Measurements from ENCODE around the gene FAM120C. TPM values are rescaled to one million over a fixed set of nuclear protein-coding genes. Genes with fewer than 3 reads are reported as not detected.
A peak's percentile ranks its signal among the peaks of the same experiment; 100 is the strongest.

FAM120C gene
- total RNA-seq, 2 donors from 2014 or later, result 9.6 to 9.7 TPM

GRCh38 chrX:54045563-54046228, 137.4 kb downstream of the FAM120C start:
- Mint-ChIP-seq H3K4me1 (peaks cover 8% of the 10 kb centered on the region), H3K27me3 (ENCODE audit: insufficient read depth) (no peaks in the 10 kb centered on the region), H3K27ac (peak overlapping the region; percentile 99), H3K9me3 (peaks cover 62% of the 10 kb centered on the region), H3K36me3 (ENCODE audit: low read depth) (peaks cover 8% of the 10 kb centered on the region), H3K4me3 (peak overlapping the region; percentile 86)
- Histone ChIP-seq H3K27me3 (ENCODE audit: control insufficient read depth, insufficient read depth, low read length, poor library complexity, severe bottlenecking) (no peaks in the 10 kb centered on the region), H3K4me1 (ENCODE audit: control insufficient read depth, insufficient read depth, low read length) (no peaks in the 10 kb centered on the region), H3K9ac (ENCODE audit: extremely low read depth, low read length, poor library complexity, severe bottlenecking) (no peak overlapping the region), H3K9me3 (ENCODE audit: control insufficient read depth, low read length) (no peaks in the 10 kb centered on the region), H3K27ac (ENCODE audit: low read depth, low read length) (peak overlapping the region; percentile 96), H3K36me3 (ENCODE audit: control insufficient read depth, insufficient read depth, low read length) (peaks cover 6% of the 10 kb centered on the region), H3K4me3 (ENCODE audit: low read length) (peak overlapping the region; percentile 77)
- WGBS, 2 experiments (ENCODE audit: insufficient coverage in 1 of 2, insufficient read length in 1 of 2), result 89 to 100% methylated on average over 1 to 12 of the region's 12 CpGs
- DNase-seq, result no peak
- no peak for TF ChIP-seq CTCF (conservative IDR thresholded peaks at IDR 0.05)

- no peaks in the 10 kb centered on the region for H3K27me3 Mint-ChIP-seq (ENCODE audit: insufficient read depth)
- Histone ChIP-seq H3K9ac (ENCODE audit: extremely low read depth, low read length, poor library complexity, severe bottlenecking) (peak overlapping the region; percentile 69), H3K36me3 (ENCODE audit: control insufficient read depth, insufficient read depth, low read length) (peaks cover 8% of the 10 kb centered on the region), H3K27ac (ENCODE audit: low read depth, low read length) (peak overlapping the region; percentile 96), H3K4me3 (ENCODE audit: low read length) (peak overlapping the region; percentile 77), H3K9me3 (ENCODE audit: control insufficient read depth, low read length) (no peaks in the 10 kb centered on the region), H3K27me3 (ENCODE audit: control insufficient read depth, insufficient read depth, low read length, poor library complexity, severe bottlenecking) (no peaks in the 10 kb centered on the region), H3K4me1 (ENCODE audit: control insufficient read depth, insufficient read depth, low read length) (no peaks in the 10 kb centered on the region)
- DNase-seq, result no peak
- peaks cover 59% of the 10 kb centered on the region for H3K9me3 Mint-ChIP-seq
- TF ChIP-seq CTCF (conservative IDR thresholded peaks at IDR 0.05), result no peak
- H3K4me3 Mint-ChIP-seq, result peak overlapping the region; percentile 86
- 0 to 3% methylated on average over 3 to 9 of the region's 10 CpGs for WGBS, 2 experiments (ENCODE audit: insufficient coverage in 1 of 2, insufficient read length in 1 of 2)
- peak overlapping the region; percentile 99 for H3K27ac Mint-ChIP-seq
- H3K36me3 Mint-ChIP-seq (ENCODE audit: low read depth), result peaks cover 11% of the 10 kb centered on the region
- peaks cover 8% of the 10 kb centered on the region for H3K4me1 Mint-ChIP-seq
These were observed 138.1 kb downstream of the FAM120C start for GRCh38 chrX:54044877-54045338.

- 0% methylated on average over 7 to 65 of the region's 66 CpGs for WGBS, 2 experiments (ENCODE audit: insufficient coverage in 1 of 2, insufficient read length in 1 of 2)
- peaks cover 10% of the 10 kb centered on the region for H3K36me3 ChIP-seq (ENCODE audit: control insufficient read depth, insufficient read depth, low read length)
- H3K36me3 Mint-ChIP-seq (ENCODE audit: low read depth), result peaks cover 11% of the 10 kb centered on the region
These were observed 138.8 kb downstream of the FAM120C start, which contains the start of gene PHF8 for GRCh38 chrX:54044126-54044876. PHF8 (minus strand) TSS chrX:54044473; CDS start chrX:54042728, 1,745 bp downstream.

More at GRCh38 chrX:54044126-54044876, 138.8 kb downstream of the FAM120C start, which contains the start of gene PHF8:
- H3K27me3 ChIP-seq (ENCODE audit: control insufficient read depth, insufficient read depth, low read length, poor library complexity, severe bottlenecking), result no peaks in the 10 kb centered on the region
- DNase-seq, result peak; percentile 96
- Mint-ChIP-seq H3K4me3 (peak within 1 kb of the TSS; percentile 86), H3K9me3 (peaks cover 54% of the 10 kb centered on the region), H3K27ac (peak within 1 kb of the TSS; percentile 99), H3K4me1 (peaks cover 8% of the 10 kb centered on the region), H3K27me3 (ENCODE audit: insufficient read depth) (no peaks in the 10 kb centered on the region)
- H3K9ac ChIP-seq (ENCODE audit: extremely low read depth, low read length, poor library complexity, severe bottlenecking), result peak within 1 kb of the TSS; percentile 90
- no peaks in the 10 kb centered on the region for H3K4me1 ChIP-seq (ENCODE audit: control insufficient read depth, insufficient read depth, low read length)
- peak; percentile 16 for TF ChIP-seq CTCF (conservative IDR thresholded peaks at IDR 0.05)
- peak within 1 kb of the TSS; percentile 96 for H3K27ac ChIP-seq (ENCODE audit: low read depth, low read length)
- H3K4me3 ChIP-seq (ENCODE audit: low read length), result peak within 1 kb of the TSS; percentile 93
- no peaks in the 10 kb centered on the region for H3K9me3 ChIP-seq (ENCODE audit: control insufficient read depth, low read length)
